ENCODE results near the gene SP6.

DNA sequence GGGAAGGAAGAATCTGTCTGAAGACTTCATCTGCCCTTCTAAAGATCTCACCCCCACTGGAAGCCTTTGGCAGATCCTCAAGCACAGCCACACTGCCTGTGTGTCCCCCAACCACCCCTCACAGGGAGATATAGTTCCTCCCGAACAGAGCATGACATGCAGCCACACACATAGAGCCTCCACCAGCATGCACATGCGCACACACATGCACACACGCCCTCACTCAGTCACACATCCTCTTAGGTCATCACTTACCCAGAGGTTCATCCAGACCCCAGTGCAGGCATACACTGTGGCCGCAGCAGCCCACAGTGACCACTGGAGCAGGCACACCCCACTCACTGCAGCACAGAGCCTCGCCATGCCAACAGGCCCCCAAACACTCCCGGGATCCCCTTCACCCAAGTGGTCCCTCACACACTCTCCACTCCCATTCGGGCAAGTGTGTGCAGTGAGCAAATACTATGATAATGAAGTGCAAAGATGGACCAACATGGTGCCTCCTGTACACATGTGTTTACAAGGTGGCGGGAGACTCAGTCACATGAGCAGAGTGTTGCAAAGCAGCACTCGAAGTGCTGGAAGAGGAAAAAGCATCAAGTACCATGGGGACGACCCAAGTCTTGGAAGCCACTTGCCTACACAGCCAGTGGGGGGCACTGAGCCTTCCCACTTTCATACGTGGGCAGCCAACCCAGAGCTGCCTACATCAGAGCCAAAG is 17.0 kb upstream of the SP6 start:
- TF ChIP-seq, protein P1, sequence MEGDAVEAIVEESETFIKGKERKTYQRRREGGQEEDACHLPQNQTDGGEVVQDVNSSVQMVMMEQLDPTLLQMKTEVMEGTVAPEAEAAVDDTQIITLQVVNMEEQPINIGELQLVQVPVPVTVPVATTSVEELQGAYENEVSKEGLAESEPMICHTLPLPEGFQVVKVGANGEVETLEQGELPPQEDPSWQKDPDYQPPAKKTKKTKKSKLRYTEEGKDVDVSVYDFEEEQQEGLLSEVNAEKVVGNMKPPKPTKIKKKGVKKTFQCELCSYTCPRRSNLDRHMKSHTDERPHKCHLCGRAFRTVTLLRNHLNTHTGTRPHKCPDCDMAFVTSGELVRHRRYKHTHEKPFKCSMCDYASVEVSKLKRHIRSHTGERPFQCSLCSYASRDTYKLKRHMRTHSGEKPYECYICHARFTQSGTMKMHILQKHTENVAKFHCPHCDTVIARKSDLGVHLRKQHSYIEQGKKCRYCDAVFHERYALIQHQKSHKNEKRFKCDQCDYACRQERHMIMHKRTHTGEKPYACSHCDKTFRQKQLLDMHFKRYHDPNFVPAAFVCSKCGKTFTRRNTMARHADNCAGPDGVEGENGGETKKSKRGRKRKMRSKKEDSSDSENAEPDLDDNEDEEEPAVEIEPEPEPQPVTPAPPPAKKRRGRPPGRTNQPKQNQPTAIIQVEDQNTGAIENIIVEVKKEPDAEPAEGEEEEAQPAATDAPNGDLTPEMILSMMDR (IDR thresholded peaks at IDR 0.05), result no peak
- no peak for TF ChIP-seq POLR2A (IDR thresholded peaks at IDR 0.05)

Data from thyroid gland (tissue), 4 donors.